A673 (cell line): Measurements from ENCODE around the gene TMEM8B.

Experiments
- CTCF ChIP-seq: fragments of 300-800, 200-600 bp; sonication (generic); conservative IDR thresholded peaks from 2 replicates; pipeline ENCODE4 v1.5.1; 2017; ENCODE audit warnings: low read depth, mild to moderate bottlenecking, antibody characterized with exemption, low read length, moderate library complexity, mixed read lengths
- EZH2 ChIP-seq: fragments of 200-600 bp; sonication (generic); IDR thresholded peaks from 2 replicates; pipeline ENCODE4 v1.6.1; 2017; ENCODE audit warnings: borderline replicate concordance, low read depth, mild to moderate bottlenecking, mixed read lengths, antibody characterized with exemption, low read length; ENCODE audit not compliant: poor library complexity, severe bottlenecking

GRCh38 chr9:35856206-35856605 lies 27.2 kb downstream of the TMEM8B start:
- TF ChIP-seq CTCF (no peak), EZH2 (no peak)
